DMS 273 treated with DMSO at 0.1 percent for 48 hours (cell line): ENCODE data around the gene ARHGEF10L.
"Not testable (repeated sequence)": the region's sequence is repeated elsewhere in the genome, so short reads cannot be mapped to it uniquely, and the experiment has no call there.

ENCODE experiments used
- DNase-seq: peaks from one replicate; lab custom pipeline; 2025; lab: John Stamatoyannopoulos, UW

The ARHGEF10L gene

DNA sequence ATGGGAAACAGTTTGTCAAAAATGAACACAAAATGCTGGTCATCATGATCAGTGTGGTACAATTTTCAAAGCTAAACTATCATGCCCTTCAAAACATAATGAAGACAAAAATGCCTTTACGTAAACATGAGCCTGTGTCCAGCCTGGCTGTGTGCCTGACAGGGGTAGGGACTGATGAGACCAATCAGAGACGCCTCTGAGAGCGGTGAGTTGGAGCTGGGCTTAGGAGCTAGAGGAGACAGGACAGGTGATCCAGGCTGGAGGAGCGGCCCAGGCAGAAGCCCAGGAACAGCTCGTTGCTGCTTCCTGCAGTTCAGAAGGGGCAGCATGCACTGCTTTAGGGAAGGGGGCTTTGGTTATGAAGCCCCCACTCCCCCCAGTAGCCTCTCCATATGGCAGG, 70.0 kb downstream of the ARHGEF10L start:
- DNase-seq: no peak

DNA sequence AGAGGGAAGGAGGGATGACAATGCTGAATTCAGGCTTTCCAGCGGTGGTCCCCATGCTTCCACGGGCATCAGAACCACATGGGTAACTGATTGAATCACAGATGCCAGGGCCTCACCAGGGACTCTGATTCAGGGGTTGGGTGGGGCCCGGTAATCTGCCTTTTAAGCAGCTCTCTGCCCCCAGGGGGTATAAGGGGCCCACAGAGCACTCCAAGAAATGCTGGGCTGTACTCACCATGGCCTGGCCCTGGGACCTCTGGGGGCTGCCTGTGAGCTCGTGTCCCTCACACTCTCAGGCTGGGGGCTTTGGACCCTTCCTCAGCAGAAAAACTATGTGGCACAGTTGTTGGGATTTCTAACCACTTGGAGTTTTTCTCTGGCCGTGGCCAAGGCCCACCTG, 70.6 kb downstream of the ARHGEF10L start:
- DNase-seq: no peak

DNA sequence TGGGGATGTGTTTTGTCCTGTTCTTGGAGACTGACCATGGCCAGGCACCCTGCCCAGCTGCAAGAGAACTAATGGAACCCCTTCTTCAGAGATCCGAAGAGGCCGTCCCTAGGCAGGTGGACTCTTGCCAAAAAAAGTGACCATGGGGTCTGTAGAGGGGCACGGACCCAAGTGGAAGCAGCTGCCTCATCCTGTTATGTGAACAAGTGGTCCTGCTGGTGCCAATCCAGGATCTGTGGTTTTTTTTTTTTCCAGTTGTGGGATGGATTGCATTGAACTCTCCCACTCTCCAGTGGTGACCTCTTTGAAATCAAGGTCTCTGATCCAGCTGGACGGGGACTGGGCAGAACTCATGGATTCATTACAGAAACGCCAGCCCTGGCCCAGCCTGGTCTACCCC, 71.2 kb downstream of the ARHGEF10L start:
- DNase-seq: no peak

DNA sequence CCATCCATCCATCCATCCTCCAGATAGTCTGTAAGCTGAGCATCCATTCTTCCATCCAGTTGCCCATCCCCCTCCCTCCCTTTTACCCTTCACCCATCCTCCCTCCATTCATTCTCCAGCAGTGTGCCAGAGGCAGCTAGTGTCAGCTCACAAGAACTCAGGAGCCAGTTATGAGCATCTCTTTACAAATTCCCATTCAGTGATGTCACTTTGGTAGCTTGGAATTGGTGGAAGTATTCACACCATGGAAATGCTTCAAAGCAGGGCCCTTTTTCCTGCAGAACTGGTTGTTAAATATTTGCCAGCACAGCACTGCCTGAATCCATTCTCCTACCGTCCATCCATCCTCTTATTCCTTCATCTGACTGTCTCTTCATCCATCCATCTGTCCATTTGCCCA, 72.5 kb downstream of the ARHGEF10L start:
- DNase-seq: no peak

DNA sequence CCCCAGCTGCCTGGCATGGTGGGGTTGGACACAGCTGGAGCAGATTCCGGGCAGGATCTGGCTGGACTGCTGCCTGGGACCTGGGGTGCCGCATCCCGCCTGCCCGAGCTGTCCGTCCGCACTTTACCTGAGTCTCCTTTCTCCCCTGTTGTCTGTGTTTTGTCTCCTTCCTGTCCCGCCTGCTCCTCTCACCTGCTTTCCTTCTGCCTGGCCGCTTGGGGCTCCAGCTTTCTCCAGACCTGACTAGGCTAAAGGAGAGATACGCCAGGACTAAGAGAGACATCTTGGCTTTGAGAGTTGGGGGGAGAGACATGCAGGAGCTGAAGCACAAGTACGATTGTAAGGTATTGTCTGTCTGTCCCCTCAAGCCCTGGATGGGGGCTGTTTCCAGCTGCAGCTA, 73.3 kb downstream of the ARHGEF10L start:
- DNase-seq: no peak

DNA sequence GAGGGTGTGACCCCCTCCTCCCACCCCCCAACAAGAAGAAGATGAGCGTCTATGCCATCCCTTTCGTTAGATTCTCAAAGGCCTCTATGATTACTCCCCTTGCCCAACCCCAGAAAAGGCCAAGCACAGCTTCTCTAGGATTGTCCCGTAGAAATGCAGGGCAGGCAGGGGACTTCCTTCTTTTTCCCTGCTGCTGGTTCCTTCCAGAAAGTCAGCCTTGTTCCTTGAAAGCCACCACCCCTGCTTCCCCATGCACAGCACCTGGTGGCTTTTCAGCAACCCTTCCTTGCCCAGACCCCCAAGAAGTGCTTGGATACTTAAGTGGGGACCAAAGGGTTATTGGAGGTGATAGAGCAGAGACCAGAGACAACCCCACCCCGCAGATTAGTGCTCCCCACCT, 75.1 kb downstream of the ARHGEF10L start:
- no peak for DNase-seq

DNA sequence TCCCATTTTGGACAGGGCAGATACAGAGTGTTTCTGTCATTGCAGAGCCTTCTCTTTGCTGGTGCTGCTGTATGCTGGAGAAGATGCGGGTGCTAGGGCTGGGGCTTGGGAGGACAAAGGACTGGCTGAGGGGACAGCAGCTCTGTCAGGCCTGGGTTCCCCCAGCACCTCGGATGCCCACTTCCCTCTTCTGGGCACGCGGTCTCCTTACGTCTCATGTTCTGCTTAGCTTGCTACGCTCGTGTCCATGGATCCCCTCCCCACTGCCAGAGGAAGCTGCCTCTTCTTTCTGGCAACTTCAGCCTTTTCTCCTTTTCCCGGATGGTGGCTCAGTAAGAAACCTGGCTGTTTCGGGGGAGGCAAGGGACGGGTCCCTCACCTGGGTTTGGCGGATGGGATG, 75.7 kb downstream of the ARHGEF10L start:
- DNase-seq: no peak

DNA sequence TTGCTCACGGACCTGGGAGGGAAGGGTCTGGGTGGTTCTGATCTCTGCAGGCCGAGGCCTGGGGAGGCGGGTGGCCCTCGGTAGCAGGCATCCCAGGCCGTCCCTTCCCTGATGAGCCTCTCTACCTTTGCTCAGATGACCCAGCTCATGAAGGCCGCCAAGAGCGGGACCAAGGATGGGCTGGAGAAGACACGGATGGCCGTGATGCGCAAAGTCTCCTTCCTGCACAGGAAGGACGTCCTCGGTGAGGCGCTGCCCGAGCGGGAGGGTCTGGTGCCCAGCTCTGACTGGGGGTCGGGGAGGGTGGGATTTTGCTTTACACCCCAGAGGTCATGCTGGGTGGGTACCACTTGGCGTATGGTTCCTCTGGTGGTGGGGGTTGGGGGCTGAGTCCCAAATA, 76.5 kb downstream of the ARHGEF10L start:
- no peak for DNase-seq

DNA sequence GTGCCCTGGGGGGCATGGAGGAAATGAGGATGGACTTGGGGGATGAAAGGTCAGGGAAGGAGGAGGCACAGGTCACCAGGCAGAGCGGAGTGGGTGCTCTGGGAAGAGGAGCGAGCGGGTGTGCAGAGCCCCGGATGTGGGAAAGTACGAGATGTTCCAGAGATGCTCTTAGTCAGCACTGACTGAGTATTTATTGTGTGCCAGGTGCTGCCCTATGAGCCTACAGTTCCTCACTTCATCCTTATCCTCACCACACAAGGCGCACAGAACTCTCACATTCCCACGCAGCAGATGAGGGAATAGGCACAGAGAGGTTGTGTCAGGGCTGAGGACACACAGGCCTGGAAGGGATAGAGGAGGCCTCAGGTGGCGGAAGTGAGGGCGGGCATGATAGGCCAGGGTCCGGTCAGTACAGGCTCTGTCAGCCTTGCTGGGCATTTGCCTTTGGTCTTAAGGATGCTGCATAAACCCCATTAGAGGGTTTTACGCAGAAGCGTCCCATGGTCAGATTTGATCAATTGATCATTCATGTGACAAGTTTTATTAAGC, 77.3 kb downstream of the ARHGEF10L start:
- DNase-seq: no peak

DNA sequence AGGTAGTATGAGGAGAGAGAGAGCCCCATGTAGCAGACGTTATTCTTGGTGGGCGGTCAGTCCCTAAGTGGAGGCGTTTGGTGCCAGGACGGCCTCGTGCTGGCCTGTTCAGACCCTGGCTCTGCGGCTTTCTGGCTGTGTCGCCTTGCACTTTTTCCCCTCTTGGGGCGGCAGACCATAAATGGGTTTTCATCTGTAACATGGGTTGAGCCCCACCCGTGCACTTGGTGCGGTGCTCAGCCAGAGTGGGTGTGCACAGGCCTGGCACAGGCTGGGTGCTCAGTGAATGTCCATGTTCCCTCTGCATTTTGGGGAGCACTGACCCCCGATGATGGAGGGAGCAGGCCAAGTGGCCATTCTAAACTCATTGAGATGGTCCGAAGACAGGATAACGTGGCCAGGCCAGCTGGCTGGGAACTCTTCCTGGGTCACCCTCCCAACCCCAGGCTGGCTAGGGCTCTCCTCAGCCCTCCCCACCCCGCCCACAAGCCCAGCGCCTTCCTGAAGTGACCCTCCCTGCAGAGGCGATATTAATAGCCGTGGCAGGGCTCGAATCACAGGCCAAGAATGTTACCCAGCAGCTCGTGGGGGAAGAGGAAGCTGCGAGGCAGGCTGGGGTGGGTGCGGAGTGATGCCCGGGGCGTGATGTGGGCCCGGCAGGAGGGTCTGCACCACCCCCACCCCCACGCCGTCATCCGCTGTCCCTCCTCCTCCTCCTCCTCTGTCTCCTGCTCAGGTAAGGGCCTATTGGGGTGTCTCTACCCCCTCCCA, 78.5 kb downstream of the ARHGEF10L start:
- no peak for DNase-seq

DNA sequence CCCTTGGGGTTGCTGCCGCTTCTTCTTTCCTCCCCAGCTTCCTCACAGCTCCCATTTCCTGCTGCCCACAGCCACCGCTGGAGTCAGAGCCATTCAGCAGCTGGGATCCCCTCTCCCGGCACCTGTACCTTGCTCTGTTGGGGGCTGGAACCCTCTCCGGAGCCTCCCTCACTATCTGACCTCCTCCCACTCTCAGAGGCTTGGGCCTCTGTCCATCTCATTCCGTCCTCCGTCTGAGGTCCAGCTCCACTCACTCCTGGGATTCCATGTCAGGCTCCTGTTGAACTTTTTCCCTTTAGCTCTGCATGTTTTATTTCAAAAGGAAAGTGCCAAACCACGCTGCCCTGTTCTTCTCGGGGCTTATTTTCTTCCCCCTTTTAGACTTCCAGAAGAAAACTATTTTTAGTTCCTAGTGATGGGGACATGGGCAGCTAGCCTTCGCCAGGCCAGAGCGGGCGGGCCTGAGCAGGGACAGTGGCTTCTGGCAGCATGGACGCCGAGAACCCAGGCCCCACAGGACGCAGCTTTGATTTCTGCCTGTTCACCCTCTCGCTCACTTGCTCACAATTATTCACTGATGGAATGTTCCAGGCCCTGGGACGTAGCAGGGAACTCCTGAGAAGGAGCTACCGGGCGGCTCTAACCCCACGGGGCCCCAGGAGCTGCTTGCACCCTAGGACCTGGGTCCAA, 79.2 kb downstream of the ARHGEF10L start:
- no peak for DNase-seq

DNA sequence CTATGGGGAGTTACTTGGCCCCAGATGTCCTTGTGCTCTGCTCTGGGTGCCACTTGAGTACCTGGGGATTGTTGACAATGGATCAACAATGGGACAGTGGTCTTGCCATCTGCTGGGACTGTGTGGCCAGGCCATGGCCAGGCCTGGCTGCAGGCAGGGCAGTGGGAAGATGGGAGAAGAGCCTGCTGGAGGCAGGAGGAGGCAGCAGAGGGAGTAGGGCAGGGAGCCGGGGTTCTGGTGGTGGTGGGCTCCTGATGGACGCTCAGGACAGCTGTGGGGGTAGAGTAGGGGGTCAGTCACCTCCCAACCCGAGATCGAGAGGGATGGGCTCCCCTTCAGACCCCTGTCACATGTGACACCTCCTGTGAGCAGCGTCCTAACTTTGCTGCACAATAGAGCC, 81.0 kb downstream of the ARHGEF10L start:
- no peak for DNase-seq

DNA sequence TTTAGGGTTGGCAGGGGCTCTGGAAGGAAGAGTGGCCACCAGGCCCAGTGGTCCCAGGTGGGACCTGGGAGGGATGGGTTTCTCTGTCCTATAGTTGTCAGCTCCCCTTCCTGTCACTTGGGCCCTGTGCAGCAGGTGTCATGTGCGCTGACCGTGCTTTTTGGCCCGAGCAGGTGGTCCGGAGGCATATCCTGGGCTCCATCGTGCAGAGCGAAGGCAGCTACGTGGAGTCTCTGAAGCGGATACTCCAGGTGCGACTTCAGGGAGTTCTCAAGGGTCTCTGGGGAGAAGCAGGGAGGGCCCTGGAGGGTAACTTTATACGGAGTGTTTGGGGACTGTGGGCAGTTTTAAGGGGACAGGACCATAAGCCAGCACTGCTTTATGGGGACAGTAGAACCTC, 82.2 kb downstream of the ARHGEF10L start:
- DNase-seq: no peak

DNA sequence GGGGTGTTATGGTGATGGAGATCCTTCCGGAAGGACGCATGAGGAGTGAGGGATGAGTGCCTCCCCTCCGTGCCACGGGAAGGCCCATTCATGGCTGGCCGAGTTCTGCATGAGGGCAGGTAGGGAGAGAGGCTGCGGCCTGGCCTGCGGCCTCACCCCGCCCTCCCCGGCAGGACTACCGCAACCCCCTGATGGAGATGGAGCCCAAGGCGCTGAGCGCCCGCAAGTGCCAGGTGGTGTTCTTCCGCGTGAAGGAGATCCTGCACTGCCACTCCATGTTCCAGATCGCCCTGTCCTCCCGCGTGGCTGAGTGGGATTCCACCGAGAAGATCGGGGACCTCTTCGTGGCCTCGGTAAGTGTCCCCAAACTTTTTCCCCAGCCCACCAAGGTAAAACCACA, 83.3 kb downstream of the ARHGEF10L start:
- no peak for DNase-seq

DNA sequence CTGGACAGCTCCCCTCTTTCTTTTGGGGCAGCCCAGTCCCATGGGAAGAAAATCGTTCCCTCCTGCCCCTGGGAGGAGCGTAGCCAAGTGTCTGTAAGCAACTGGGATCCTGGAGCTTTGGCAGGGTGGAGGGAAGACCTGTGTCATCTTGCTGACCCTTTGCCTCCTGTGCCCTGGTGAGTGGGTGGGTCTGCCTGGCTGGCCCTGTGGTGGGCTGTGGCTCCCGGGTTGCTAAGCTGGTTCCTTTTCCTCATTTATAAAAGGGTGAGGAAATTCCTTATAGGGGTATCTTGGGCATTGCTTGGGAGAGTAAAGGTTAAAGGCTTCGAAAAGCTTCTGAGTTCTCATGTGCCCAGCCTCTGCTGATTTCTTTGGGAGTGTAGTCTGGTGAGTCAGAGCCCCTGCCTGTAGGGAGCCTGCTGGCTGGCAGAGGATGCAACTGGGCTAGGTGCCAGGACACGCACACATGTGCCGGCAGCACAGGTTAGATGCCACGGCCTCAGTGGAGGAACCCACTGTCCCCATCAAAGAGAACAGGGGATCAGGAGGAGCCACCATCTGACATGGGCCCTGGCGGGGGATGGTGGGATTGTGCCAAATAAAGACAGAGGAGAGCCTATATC, 85.2 kb downstream of the ARHGEF10L start:
- DNase-seq: no peak

DNA sequence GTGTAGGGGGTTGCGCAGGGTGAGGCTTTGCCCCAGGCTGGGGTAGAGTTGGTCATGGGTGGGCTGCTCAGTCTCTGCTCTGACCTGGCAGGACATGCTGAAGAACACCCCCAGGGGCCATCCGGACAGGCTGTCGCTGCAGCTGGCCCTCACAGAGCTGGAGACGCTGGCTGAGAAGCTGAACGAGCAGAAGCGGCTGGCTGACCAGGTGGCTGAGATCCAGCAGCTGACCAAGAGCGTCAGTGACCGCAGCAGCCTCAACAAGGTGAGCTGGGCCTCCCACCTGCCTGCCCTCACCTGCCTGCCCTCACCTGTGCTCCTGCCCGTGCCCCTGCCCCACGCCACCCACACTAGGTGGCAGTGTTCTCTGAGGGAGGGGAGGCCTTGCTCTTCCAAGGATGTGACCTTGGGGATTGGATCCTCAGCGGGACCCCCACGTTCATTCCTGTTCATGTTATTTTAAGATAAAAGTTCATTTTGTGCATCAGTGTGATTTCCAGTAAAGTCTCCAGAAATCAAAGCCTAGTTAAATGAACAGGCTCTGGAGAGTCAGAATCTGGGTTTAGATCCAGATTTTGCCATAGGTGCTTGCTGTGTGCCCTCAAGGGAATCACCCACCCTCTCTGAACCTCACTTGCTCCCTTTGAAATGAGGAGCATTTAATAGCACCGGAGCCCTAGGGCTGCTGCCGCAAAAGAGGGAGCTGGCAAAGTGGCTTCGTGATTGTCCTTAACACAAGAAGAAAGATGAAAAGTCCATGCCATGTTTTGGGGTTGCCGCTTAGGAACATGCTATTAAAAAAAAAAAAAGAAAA, 87.9 kb downstream of the ARHGEF10L start:
- no peak for DNase-seq

DNA sequence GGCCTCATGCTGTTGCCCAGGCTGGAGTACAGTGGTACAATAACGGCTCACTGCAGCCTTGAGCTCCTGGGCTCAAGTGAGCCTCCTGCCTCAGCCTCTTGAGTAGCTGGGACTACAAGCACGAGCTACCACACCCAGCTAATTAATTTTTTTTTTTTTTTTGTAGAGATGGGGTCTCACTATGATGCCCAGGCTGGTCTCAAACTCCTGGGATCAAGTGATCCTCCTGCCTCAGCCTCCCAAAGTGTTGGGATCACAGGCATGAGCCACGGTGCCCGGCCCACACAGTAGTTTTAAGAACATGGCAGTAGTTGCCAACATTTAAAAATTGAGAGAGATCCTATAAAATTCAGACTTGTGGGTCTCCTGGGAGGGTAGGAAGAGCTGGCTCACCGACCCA, 89.5 kb downstream of the ARHGEF10L start:
- not testable (repeated sequence) for DNase-seq

DNA sequence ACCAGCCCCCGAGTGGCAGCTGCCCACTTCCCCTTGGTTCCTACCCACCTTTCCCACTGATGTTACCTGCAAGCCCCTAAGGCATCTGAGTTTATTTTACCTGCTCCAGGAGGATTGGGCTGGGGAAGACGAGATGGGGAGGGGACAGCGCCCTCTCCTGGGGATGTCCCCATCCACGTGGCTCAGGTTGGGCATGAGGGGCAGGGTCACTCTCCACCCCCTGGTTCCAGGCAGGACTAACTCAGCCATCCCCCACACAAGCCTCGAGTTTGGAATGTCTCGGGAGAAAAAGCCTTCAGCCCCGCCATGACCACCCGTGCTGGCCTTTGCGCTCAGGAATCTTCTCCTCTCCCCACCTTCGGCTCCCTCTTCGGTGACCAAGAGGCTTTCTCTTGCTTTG, 90.0 kb downstream of the ARHGEF10L start:
- DNase-seq: no peak

DNA sequence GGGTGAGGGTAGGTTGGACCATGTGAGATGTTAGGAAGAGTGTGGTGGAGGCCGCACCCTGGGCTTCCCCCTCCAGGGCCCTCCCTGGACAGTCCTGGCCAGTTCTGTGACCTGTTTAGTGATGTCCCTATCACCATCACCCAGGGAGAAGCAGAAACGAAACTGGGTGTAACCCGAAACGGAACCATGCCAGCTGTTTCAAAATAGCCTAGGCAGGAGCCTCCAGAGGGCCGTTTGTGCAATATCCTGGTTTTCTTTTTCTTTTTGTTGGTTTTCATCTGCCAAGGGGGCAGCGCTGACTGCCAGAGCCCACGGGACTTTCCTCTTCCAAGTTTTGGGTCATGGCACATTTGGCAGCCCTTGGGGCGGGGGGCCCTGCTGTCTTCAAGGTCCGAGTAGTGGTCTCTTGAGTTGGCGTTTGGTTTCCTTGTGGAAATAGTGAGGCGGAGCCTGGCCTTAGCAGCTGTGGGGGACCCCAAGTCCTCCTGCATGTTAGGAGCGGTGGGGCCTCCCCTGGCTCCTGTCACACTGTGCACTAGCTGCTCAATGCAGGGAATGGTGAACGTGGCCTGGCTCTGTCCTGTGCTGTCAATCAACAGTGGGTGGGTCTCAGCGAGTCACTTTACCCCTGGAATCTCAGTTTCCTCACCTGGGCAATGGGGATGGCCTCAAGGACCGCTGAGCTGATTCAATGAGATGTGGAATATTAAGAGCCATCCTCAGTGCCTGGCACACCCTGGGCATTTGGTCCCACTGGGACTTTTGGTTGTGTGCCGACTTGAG, 90.7 kb downstream of the ARHGEF10L start:
- DNase-seq: no peak

DNA sequence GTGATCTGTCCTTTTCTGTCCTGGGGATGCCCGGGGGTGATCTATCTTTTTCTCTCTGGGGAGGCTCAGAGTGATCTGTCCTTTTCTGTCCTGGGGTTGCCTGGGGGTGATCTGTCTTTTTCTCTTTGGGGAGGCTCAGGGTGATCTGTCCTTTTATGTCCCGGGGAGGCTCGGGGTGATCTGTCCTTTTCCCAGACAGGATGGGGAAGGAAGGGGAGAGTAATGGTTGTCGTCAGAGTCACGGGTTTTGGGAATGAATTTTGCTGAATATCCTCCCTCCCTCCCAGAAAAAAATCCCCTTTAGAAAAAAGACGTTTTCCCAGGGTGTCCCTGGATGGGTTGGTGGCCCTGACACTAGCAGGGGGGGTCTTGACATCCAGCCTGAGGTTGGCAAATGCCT, 91.5 kb downstream of the ARHGEF10L start:
- DNase-seq: no peak

DNA sequence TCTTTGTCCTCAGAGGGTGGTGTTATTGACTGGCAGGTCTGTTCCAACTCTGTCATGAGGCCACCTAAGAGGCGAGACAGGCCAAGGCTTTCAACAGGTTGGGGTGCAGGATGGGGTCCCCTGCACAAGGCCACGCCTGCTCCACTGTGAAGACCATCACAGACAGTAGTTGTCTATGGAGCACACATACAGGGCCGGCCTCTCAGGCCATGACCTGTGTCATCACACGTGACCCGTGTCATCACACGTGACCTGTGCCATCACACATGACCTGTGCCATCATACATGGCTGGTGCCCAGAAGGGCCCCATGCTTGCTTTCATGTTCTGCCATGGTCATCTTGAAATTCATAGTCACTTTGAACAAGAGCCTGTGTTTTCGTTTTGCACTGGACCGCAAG, 91.9 kb downstream of the ARHGEF10L start:
- DNase-seq: no peak
